Measurements from ENCODE around the gene HEPHL1. TPM values are rescaled to one million over a fixed set of nuclear protein-coding genes. Genes with fewer than 3 reads are reported as not detected.

Gene HEPHL1
- total RNA-seq, 1 donor from 2014 or later, result not detected

- H3K9me3 Mint-ChIP-seq (ENCODE audit: unreplicated experiment), result no peaks in the 10 kb centered on the region
- Histone ChIP-seq H3K4me1 (ENCODE audit: insufficient read depth, low read length) (peaks cover 5% of the 10 kb centered on the region), H3K79me2 (ENCODE audit: insufficient read depth, low read length) (no peaks in the 10 kb centered on the region), H3K9ac (ENCODE audit: low read length) (no peak overlapping the region), H3K9me3 (ENCODE audit: insufficient read depth, low read depth, low read length) (peaks cover 3% of the 10 kb centered on the region), H3K4me3 (ENCODE audit: insufficient read depth, low read depth, low read length) (no peak overlapping the region), H3K4me2 (ENCODE audit: low read length) (no peak overlapping the region), H3K27ac (ENCODE audit: low read depth, low read length) (no peak overlapping the region), H3K36me3 (ENCODE audit: insufficient read depth, low read length) (no peaks in the 10 kb centered on the region), H4K20me1 (ENCODE audit: insufficient read depth, low read length) (no peaks in the 10 kb centered on the region), H2AFZ (ENCODE audit: low read depth, low read length) (no peak overlapping the region), H3K27me3 (ENCODE audit: insufficient read depth, low read length) (no peaks in the 10 kb centered on the region)
- H3K4me1 Mint-ChIP-seq (ENCODE audit: low read depth, unreplicated experiment), result no peaks in the 10 kb centered on the region
- H3K36me3 Mint-ChIP-seq (ENCODE audit: low read depth, unreplicated experiment), result no peaks in the 10 kb centered on the region
- FAIRE-seq, result no peak
- no peak for TF ChIP-seq EZH2 (IDR thresholded peaks at IDR 0.05; ENCODE audit: insufficient read depth, low read length)
- TF ChIP-seq, protein P1, sequence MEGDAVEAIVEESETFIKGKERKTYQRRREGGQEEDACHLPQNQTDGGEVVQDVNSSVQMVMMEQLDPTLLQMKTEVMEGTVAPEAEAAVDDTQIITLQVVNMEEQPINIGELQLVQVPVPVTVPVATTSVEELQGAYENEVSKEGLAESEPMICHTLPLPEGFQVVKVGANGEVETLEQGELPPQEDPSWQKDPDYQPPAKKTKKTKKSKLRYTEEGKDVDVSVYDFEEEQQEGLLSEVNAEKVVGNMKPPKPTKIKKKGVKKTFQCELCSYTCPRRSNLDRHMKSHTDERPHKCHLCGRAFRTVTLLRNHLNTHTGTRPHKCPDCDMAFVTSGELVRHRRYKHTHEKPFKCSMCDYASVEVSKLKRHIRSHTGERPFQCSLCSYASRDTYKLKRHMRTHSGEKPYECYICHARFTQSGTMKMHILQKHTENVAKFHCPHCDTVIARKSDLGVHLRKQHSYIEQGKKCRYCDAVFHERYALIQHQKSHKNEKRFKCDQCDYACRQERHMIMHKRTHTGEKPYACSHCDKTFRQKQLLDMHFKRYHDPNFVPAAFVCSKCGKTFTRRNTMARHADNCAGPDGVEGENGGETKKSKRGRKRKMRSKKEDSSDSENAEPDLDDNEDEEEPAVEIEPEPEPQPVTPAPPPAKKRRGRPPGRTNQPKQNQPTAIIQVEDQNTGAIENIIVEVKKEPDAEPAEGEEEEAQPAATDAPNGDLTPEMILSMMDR (IDR thresholded peaks at IDR 0.05; ENCODE audit: insufficient read depth, low read depth, low read length), result no peak
- no peak for DNase-seq (ENCODE audit: low read depth)
- H3K4me3 Mint-ChIP-seq (ENCODE audit: unreplicated experiment), result no peak overlapping the region
- H3K27me3 Mint-ChIP-seq (ENCODE audit: low read depth, unreplicated experiment), result no peaks in the 10 kb centered on the region
- H3K27ac Mint-ChIP-seq (ENCODE audit: unreplicated experiment), result no peak overlapping the region
Measured at GRCh38 chr11:93997741-93998140, 23.4 kb upstream of the HEPHL1 start.

GRCh38 chr11:94000659-94001058 is 20.5 kb upstream of the HEPHL1 start:
- peaks cover 3% of the 10 kb centered on the region for H3K27me3 Mint-ChIP-seq (ENCODE audit: low read depth, unreplicated experiment)
- H3K36me3 Mint-ChIP-seq (ENCODE audit: low read depth, unreplicated experiment), result no peaks in the 10 kb centered on the region
- Histone ChIP-seq H3K79me2 (ENCODE audit: insufficient read depth, low read length) (no peaks in the 10 kb centered on the region), H3K4me2 (ENCODE audit: low read length) (no peak overlapping the region), H3K36me3 (ENCODE audit: insufficient read depth, low read length) (no peaks in the 10 kb centered on the region), H3K9ac (ENCODE audit: low read length) (no peak overlapping the region), H3K4me1 (ENCODE audit: insufficient read depth, low read length) (peaks cover 5% of the 10 kb centered on the region), H3K4me3 (ENCODE audit: insufficient read depth, low read depth, low read length) (no peak overlapping the region), H3K9me3 (ENCODE audit: insufficient read depth, low read depth, low read length) (no peaks in the 10 kb centered on the region), H3K27ac (ENCODE audit: low read depth, low read length) (no peak overlapping the region), H2AFZ (ENCODE audit: low read depth, low read length) (no peak overlapping the region), H3K27me3 (ENCODE audit: insufficient read depth, low read length) (no peaks in the 10 kb centered on the region), H4K20me1 (ENCODE audit: insufficient read depth, low read length) (no peaks in the 10 kb centered on the region)
- H3K4me1 Mint-ChIP-seq (ENCODE audit: low read depth, unreplicated experiment), result no peaks in the 10 kb centered on the region
- DNase-seq (ENCODE audit: low read depth) (peak; percentile 30), FAIRE-seq (no peak)
- H3K27ac Mint-ChIP-seq (ENCODE audit: unreplicated experiment), result no peak overlapping the region
- H3K9me3 Mint-ChIP-seq (ENCODE audit: unreplicated experiment), result no peaks in the 10 kb centered on the region
- no peak for TF ChIP-seq EZH2 (IDR thresholded peaks at IDR 0.05; ENCODE audit: insufficient read depth, low read length)
- TF ChIP-seq, protein P1 (IDR thresholded peaks at IDR 0.05; ENCODE audit: insufficient read depth, low read depth, low read length), result no peak
- no peak overlapping the region for H3K4me3 Mint-ChIP-seq (ENCODE audit: unreplicated experiment)

DNA sequence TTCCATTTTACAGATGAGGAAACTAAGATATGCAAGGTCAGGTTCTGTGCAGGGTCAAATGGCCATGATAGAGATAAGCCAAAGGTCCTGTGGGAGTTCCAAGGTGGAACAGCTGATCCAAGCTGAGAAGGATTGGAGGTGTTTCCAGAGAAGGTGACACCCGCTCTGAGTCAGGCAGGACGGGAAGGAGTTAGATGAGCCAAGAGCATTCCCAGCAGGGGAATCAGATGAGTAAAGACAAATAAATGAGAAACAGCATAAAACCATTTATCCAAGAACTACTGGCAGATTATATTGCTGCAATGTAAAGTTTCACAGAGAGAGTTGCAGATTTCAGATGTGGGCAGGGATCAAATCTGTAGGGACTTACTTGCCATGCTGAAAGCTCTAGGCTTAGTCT is 18.9 kb upstream of the HEPHL1 start:
- H3K4me3 Mint-ChIP-seq (ENCODE audit: unreplicated experiment), result no peak overlapping the region
- DNase-seq (ENCODE audit: low read depth) (peak; percentile 77), FAIRE-seq (no peak)
- no peak overlapping the region for H3K9ac ChIP-seq (ENCODE audit: low read length)
- H3K9me3 ChIP-seq (ENCODE audit: insufficient read depth, low read depth, low read length), result no peaks in the 10 kb centered on the region
- no peak overlapping the region for H3K27ac ChIP-seq (ENCODE audit: low read depth, low read length)
- no peaks in the 10 kb centered on the region for H3K4me1 Mint-ChIP-seq (ENCODE audit: low read depth, unreplicated experiment)
- peaks cover 3% of the 10 kb centered on the region for H3K27me3 Mint-ChIP-seq (ENCODE audit: low read depth, unreplicated experiment)
- no peak overlapping the region for H3K4me3 ChIP-seq (ENCODE audit: insufficient read depth, low read depth, low read length)
- no peaks in the 10 kb centered on the region for H3K36me3 Mint-ChIP-seq (ENCODE audit: low read depth, unreplicated experiment)
- no peaks in the 10 kb centered on the region for H3K36me3 ChIP-seq (ENCODE audit: insufficient read depth, low read length)
- no peak overlapping the region for H3K4me2 ChIP-seq (ENCODE audit: low read length)
- no peaks in the 10 kb centered on the region for H3K27me3 ChIP-seq (ENCODE audit: insufficient read depth, low read length)
- no peak overlapping the region for H2AFZ ChIP-seq (ENCODE audit: low read depth, low read length)
- H3K4me1 ChIP-seq (ENCODE audit: insufficient read depth, low read length), result peaks cover 5% of the 10 kb centered on the region
- no peaks in the 10 kb centered on the region for H4K20me1 ChIP-seq (ENCODE audit: insufficient read depth, low read length)
- H3K27ac Mint-ChIP-seq (ENCODE audit: unreplicated experiment), result no peak overlapping the region
- no peaks in the 10 kb centered on the region for H3K9me3 Mint-ChIP-seq (ENCODE audit: unreplicated experiment)
- H3K79me2 ChIP-seq (ENCODE audit: insufficient read depth, low read length), result no peaks in the 10 kb centered on the region
- TF ChIP-seq, protein P1 (IDR thresholded peaks at IDR 0.05; ENCODE audit: insufficient read depth, low read depth, low read length), result no peak
- no peak for TF ChIP-seq EZH2 (IDR thresholded peaks at IDR 0.05; ENCODE audit: insufficient read depth, low read length)
